ENCODE results near the gene CGB2. TPM values are rescaled to one million over a fixed set of nuclear protein-coding genes. Genes with fewer than 3 reads are reported as not detected.
"Not testable (repeated sequence)": the region's sequence is repeated elsewhere in the genome, so short reads cannot be mapped to it uniquely, and the experiment has no call there.

Gene CGB2
- not detected for total RNA-seq

- H3K4me1 ChIP-seq; H3K4me3 ChIP-seq; H3K9me3 ChIP-seq; DNase-seq (ENCODE audit: low spot score); H3K27ac ChIP-seq; H3K27me3 ChIP-seq; H3K36me3 ChIP-seq: not testable (repeated sequence)
- TF ChIP-seq, protein P1, sequence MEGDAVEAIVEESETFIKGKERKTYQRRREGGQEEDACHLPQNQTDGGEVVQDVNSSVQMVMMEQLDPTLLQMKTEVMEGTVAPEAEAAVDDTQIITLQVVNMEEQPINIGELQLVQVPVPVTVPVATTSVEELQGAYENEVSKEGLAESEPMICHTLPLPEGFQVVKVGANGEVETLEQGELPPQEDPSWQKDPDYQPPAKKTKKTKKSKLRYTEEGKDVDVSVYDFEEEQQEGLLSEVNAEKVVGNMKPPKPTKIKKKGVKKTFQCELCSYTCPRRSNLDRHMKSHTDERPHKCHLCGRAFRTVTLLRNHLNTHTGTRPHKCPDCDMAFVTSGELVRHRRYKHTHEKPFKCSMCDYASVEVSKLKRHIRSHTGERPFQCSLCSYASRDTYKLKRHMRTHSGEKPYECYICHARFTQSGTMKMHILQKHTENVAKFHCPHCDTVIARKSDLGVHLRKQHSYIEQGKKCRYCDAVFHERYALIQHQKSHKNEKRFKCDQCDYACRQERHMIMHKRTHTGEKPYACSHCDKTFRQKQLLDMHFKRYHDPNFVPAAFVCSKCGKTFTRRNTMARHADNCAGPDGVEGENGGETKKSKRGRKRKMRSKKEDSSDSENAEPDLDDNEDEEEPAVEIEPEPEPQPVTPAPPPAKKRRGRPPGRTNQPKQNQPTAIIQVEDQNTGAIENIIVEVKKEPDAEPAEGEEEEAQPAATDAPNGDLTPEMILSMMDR (IDR thresholded peaks at IDR 0.05) = peak in 1 of 2 donors; percentile 31
Measured at GRCh38 chr19:49031642-49032301, at the start of gene CGB2. Gene CGB2, plus strand, starts transcription at chr19:49031890. Its CDS starts 206 bp downstream, at chr19:49032096.

GRCh38 chr19:48982280-48982679, 49.4 kb upstream of the CGB2 start:
- Histone ChIP-seq H3K36me3 (peaks cover 72% of the 10 kb centered on the region), H3K27ac (no peak overlapping the region), H3K4me3 (no peak overlapping the region), H3K4me1 (peaks cover 0 to 14% of the 10 kb centered on the region in 2 donors), H3K27me3 (no peaks in the 10 kb centered on the region), H3K9me3 (no peaks in the 10 kb centered on the region)
- TF ChIP-seq, protein P1 (IDR thresholded peaks at IDR 0.05) = no peak
- DNase-seq (ENCODE audit: low spot score) = no peak

- H3K27ac ChIP-seq = no peak overlapping the region
- H3K4me3 ChIP-seq = no peak overlapping the region
- H3K9me3 ChIP-seq = no peaks in the 10 kb centered on the region
- peaks cover 0 to 13% of the 10 kb centered on the region in 2 donors for H3K4me1 ChIP-seq
- peaks cover 75% of the 10 kb centered on the region for H3K36me3 ChIP-seq
- DNase-seq (ENCODE audit: low spot score) = no peak
- no peaks in the 10 kb centered on the region for H3K27me3 ChIP-seq
- TF ChIP-seq, protein P1 (IDR thresholded peaks at IDR 0.05) = no peak
Measured at GRCh38 chr19:48985711-48986110, 46.0 kb upstream of the CGB2 start.

GRCh38 chr19:48986211-48986610, 45.5 kb upstream of the CGB2 start:
- Histone ChIP-seq H3K27me3 (no peaks in the 10 kb centered on the region), H3K4me1 (peaks cover 0 to 18% of the 10 kb centered on the region in 2 donors), H3K9me3 (no peaks in the 10 kb centered on the region), H3K36me3 (peaks cover 70% of the 10 kb centered on the region), H3K27ac (no peak overlapping the region), H3K4me3 (no peak overlapping the region)
- DNase-seq (ENCODE audit: low spot score) = no peak
- TF ChIP-seq, protein P1 (IDR thresholded peaks at IDR 0.05) = no peak

- TF ChIP-seq, protein P1 (IDR thresholded peaks at IDR 0.05) = no peak
- peaks cover 60% of the 10 kb centered on the region for H3K36me3 ChIP-seq
- peaks cover 0 to 28% of the 10 kb centered on the region in 2 donors for H3K4me1 ChIP-seq
- no peak for DNase-seq (ENCODE audit: low spot score)
- H3K4me3 ChIP-seq = no peak overlapping the region
- no peak overlapping the region for H3K27ac ChIP-seq
- no peaks in the 10 kb centered on the region for H3K9me3 ChIP-seq
- H3K27me3 ChIP-seq = no peaks in the 10 kb centered on the region
Measured at GRCh38 chr19:48987323-48987722, 44.4 kb upstream of the CGB2 start.

DNA sequence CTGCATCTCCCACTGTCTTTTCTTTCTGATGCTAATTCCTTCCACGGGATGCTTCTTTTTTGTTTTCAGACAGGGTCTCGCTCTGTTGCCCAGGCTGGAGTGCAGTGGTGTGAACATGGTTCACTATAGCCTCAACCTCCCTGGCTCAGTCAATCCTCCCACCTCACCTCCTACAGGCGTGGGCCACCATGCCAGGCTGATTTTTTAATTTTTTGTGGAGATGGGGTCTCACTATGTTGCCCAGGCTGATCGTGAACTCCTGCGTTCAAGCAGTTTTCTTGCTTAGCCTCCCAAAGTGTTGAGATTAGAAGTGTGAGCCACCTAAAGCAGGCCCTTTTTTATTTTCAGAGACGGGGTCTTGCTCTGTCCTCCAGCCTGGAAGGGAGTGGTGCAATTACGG, 43.4 kb upstream of the CGB2 start:
- Histone ChIP-seq H3K9me3 (no peaks in the 10 kb centered on the region), H3K4me1 (peaks cover 0 to 28% of the 10 kb centered on the region in 2 donors), H3K36me3 (peaks cover 52% of the 10 kb centered on the region), H3K27me3 (no peaks in the 10 kb centered on the region), H3K4me3 (no peak overlapping the region), H3K27ac (no peak overlapping the region)
- TF ChIP-seq, protein P1 (IDR thresholded peaks at IDR 0.05) = no peak
- no peak for DNase-seq (ENCODE audit: low spot score)

All from right atrium auricular region (tissue), 2 donors.